HG03575 (cell line): Measurements from ENCODE around the gene PLEKHA8.

Experiments
- ATAC-seq: cut with Tn5 transposase; IDR thresholded peaks from one replicate; pipeline ENCODE4 v1.9.1; 2021; ENCODE audit not compliant: unreplicated experiment, insufficient number of reproducible peaks, low FRiP score; ENCODE audit errors: extremely low read depth

The PLEKHA8 gene

GRCh38 chr7:30028216-30028748 lies at the start of gene PLEKHA8:
Gene PLEKHA8, plus strand, starts transcription at chr7:30028412. Its CDS starts 351 bp downstream, at chr7:30028763.
- no peak for ATAC-seq

- ATAC-seq = no peak
Measured at GRCh38 chr7:29980151-29980550, 48.1 kb upstream of the PLEKHA8 start.

GRCh38 chr7:29987083-29987482 lies 41.1 kb upstream of the PLEKHA8 start:
- no peak for ATAC-seq

- no peak for ATAC-seq
Measured at GRCh38 chr7:29987811-29988317, 40.3 kb upstream of the PLEKHA8 start.

- no peak for ATAC-seq
Measured at GRCh38 chr7:29988424-29989256, 39.6 kb upstream of the PLEKHA8 start.

GRCh38 chr7:29989257-29989995 lies 38.8 kb upstream of the PLEKHA8 start, which contains the start of gene SCRN1:
Gene SCRN1, minus strand, starts transcription at chr7:29989801. Its CDS starts 20,734 bp downstream, at chr7:29969067.
- no peak for ATAC-seq

- no peak for ATAC-seq
Measured at GRCh38 chr7:29990931-29991330, 37.3 kb upstream of the PLEKHA8 start.

GRCh38 chr7:29991937-29992336 lies 36.3 kb upstream of the PLEKHA8 start:
- ATAC-seq = no peak

- no peak for ATAC-seq
Measured at GRCh38 chr7:29993140-29993539, 35.1 kb upstream of the PLEKHA8 start.

GRCh38 chr7:29995652-29996051 lies 32.6 kb upstream of the PLEKHA8 start:
- no peak for ATAC-seq

GRCh38 chr7:29996321-29996720 lies 31.9 kb upstream of the PLEKHA8 start:
- no peak for ATAC-seq

GRCh38 chr7:29998489-29998888 lies 29.7 kb upstream of the PLEKHA8 start:
- no peak for ATAC-seq

- no peak for ATAC-seq
Measured at GRCh38 chr7:30001998-30002397, 26.2 kb upstream of the PLEKHA8 start.

- no peak for ATAC-seq
Measured at GRCh38 chr7:30003098-30003497, 25.1 kb upstream of the PLEKHA8 start.

- ATAC-seq = no peak
Measured at GRCh38 chr7:30005464-30005863, 22.7 kb upstream of the PLEKHA8 start.

GRCh38 chr7:30010021-30010420 lies 18.2 kb upstream of the PLEKHA8 start:
- no peak for ATAC-seq

- no peak for ATAC-seq
Measured at GRCh38 chr7:30012757-30013156, 15.5 kb upstream of the PLEKHA8 start.

- ATAC-seq = no peak
Measured at GRCh38 chr7:30018451-30018850, 9.8 kb upstream of the PLEKHA8 start.

- no peak for ATAC-seq
Measured at GRCh38 chr7:30019387-30019786, 8.8 kb upstream of the PLEKHA8 start.

- ATAC-seq = no peak
Measured at GRCh38 chr7:30019960-30020359, 8.3 kb upstream of the PLEKHA8 start.
